Body of pancreas (tissue), 4 donors: ENCODE results near the gene LARP4B.

Source experiments
- CTCF ChIP-seq, 7 experiments: fragments of 450-650 bp in 4 of 7; fragments of 200-600 bp in 3 of 7; sonication (generic) in 3 of 7; IDR thresholded peaks; one replicate each; pipeline ENCODE4 v1.5.1; 2016 to 2019; ENCODE audit warnings: antibody characterized with exemption in 7 of 7
- POLR2A ChIP-seq, 3 donors: fragments of 450-650 bp; IDR thresholded peaks; one replicate each; pipeline ENCODE4 v1.6.1; 2016; ENCODE audit warnings: antibody characterized with exemption in 3 of 3, mild to moderate bottlenecking in 2 of 3

DNA sequence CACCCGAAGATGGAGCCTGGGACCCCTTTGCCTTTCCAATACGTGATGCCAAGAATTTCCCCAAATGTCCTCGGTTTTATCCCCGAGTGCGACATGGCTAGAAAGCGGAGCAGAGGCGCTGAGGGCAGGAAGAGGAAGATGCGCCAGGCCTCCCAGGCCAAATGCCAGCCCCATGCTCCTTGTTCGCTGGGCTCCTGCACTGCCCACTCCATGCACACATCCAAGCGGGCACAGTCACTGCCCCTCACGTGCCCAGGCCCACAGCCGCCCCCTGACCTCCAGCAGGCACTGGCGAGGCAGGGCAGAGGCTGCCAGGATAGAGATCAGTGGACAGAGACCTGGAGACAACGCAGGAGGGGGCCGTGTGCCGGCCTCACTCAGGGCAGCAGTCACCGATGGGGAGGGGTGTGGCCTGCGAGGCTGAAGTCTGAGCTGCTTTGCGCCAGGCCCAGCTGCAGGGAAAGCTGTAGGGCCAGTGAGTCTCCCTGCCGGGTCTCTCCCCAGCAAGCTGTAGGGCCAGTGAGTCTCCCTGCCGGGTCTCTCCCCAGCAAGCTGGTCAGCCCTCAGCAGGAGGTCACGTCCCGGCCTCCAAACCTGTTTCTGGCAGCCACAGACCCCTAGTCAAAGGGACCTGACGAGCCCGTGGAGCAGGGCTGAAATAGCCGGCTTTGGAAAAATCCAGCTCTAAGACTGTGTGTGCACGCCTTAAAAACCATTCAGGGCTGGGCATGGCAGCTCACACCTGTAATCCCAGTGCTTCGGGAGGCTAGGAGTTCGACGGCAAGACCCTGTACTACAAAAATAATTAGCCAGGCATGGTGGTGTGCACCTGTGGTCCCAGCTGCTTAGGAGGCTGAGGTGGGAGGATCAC is 141.4 kb downstream of the LARP4B start:
- no peak for TF ChIP-seq CTCF (IDR thresholded peaks at IDR 0.05)
- no peak for TF ChIP-seq POLR2A (IDR thresholded peaks at IDR 0.05)
